Stimulated activated CD8-positive, alpha-beta memory T cell treated with anti-CD3 and anti-CD28 coated beads, Interleukin-7, amount 100 ng/mL, for 4 hours (primary cell): ENCODE measurements around the gene CLIP3.

Source experiments
- DNase-seq, 2 donors: peaks; one replicate each; pipeline ENCODE4 v3.0.0-alpha.2; 2020; ENCODE audit warnings: low read depth in 2 of 2

The CLIP3 gene

DNA sequence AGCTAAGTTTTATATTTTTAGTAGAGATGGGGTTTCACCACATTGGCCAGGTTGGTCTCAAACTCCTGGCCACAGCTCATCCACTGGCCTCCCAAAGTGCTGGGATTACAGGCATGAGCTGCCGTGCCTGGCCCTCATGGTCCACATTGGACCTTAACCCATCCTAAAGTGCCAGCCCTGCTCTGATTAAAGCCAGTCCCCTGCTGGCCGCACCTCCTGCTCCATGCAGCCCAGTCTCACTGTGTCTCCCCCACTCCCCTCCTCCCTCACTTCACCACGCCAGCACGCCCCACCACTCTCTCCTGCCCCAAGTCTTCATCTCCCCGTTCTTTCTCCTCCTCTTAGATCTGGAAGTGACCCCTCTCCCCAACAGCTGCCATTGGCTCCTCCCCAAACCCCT, 54.4 kb downstream of the CLIP3 start:
- DNase-seq = no peak

DNA sequence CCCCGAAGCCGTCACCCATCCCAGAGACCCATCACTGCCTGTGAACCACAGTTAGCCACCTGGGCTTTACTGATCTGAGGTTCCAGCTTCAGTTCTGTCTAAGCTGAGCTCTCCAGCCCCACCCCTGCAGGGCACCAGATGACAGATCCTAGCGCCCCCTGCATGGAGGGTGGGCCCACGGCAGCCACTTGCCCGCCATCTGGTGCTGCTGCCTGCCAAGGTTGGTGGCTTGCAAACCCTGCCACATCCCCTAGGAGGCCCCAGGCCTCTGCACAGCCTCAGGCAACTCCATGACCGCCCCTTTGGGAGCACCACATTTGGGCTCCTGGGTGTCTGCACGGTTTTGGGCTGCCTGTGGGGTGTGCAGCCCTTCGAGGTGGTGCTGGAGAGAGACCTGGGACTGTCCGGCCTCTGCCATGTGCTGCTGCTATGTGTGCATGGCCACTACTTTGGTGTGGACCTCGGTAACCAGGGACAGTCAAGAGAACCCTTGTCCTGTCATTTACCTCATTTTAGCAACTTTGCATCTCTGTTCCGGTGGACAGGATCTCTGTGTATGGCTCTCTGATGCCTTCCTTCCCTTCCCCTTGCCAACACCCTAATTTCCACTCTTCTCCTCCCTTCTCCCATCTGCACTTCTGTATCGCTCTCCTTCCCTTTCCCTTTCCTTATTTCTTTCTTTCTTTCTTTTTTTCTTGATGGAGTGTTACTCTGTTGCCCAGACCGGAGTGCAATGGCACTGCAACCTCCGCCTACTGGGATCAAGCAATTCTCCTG, 55.0 kb downstream of the CLIP3 start:
- no peak for DNase-seq

DNA sequence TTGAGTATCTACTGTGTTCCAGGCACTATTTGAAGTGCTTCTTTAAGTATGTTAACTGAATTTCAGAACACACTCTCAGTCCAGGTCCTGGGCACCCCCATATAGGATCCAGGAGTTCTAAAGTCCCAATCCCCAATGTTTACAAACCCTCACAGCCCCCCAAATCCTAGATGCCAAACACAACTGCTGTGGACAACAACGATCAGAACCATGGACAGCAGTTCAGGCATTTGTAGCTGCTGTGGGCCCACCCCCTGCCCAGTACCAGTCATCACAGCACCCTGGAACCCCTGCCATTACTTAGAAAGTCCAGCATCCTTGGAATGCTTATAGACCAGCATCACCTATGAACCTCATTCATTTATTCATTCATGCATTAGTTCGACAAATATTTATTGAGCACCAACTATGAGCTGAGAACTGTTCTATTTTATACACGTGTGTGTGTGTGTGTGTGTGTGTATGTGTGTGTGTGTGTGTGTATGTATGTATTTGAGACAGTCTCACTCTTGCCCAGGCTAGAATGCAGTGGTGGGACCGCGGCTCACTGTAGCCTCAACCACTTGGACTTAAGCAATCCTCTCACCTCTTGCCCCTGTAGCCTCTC, 57.0 kb downstream of the CLIP3 start:
- no peak for DNase-seq

DNA sequence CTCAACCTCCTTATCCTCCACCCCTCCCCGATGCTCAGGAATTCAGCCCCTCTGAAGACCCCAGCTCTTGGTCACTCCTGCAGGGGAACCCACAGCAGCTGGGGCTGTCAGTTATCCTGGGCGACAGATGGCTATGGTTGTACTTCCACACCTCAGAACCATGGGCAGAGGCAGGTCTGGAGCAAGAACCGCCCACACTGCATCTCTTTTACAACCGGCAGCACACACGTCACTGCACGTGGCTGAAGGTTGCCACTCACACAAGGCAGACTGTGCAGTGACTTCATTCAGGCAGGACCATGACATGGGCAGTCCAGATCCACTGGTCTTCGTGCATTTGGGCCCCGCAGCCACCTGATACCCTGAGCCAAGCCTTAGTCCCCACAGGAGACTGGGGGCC, 59.2 kb downstream of the CLIP3 start:
- no peak for DNase-seq

DNA sequence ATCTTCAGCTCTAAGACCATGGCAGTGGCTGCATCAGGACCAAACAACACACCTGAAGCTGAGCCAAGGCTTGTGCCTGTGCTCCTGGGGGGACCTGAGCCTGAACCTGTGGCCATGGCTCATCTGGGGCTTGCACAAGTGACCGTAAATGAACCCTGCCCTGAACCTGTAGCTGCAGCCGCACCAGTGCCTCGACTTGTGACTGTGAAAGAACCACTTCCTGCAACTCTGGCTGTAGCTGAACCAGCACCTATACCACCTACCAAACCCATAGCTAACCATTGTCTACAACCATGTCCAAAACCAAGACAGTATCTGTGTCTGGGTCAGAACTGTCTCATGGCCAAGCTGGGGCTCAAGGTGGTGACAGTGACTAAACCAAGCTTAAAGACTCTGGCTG, 65.9 kb downstream of the CLIP3 start:
- no peak for DNase-seq
